Activated CD8-positive, alpha-beta memory T cell treated with anti-CD3 and anti-CD28 coated beads, Interleukin-2, amount 50 U/mL, for 1 hour (primary cell): ENCODE data around the gene ARPC5.
"Not testable (repeated sequence)": the region's sequence is repeated elsewhere in the genome, so short reads cannot be mapped to it uniquely, and the experiment has no call there.

Source experiments
- DNase-seq: peaks from one replicate; pipeline ENCODE4 v3.0.0-alpha.2; 2020; ENCODE audit errors: extremely low read depth

The ARPC5 gene

DNA sequence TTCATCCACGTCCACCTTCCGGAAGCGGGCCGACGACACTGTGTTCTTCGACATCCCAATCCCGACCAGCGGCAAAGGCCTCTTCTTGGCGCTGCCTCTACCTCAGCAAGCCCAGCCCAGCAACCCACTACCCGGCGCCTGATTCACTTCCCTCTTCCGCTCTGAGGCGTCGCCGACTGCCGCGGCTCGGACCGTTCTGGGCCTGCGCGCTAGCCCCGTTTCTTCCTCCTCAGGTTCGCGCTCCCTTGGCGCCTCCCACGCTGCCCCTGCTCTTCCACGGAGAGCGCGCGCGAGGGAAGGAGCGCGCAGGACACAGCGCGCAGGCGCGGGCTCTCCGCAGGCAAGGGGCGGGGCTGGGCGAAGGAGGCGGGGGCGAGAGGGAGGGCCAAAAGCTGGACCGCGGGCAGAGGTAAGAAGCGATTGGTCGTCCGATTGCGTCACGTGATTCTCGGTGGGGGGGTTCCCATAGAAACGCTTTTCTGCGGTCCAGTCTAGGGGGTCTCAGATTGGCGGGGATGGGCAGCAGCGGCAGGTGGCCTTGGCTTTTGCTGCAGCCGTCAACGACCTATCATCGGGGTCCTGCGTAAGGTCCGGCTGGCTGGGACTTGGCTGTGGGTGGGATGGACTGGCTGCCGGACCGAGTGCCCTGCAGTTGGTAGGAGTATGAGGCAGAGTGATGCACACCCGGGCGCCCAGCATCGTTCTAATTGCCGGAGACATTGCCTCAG lies at the start of gene ARPC5:
ARPC5 (minus strand) TSS at position 178 of the 728 bp plus-strand sequence; CDS start at position 54, 124 bp downstream.
- peak; percentile 86 for DNase-seq

DNA sequence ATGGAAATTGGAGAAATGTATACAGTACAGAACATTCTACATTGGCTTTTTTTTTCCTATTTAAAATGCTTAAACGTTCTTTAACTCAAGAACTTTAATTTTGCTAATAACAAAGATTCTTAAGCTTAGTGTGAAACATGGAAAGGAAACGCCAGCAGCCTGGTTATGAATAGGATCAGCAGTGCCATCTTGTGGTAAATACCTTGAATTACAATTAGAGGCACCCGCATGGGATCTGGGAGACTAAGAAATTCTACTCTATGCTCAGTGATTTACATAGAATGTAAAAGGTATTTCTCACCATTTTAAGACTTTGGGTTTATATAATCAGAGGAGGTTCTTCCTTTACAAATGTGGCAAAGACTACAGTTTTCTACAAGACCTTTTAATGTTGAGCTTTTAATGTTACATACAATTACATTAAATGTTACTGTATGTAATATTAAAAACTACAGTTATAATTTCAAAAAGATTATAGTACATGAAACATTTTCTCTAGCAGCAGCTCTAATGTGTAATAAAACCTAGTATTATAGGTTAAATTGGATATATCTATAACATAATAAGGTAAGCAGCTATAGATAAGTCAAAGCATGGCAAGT lies 49.6 kb upstream of the ARPC5 start:
- DNase-seq: no peak

- not testable (repeated sequence) for DNase-seq
Observed at GRCh38 chr1:183679363-183679762, 43.8 kb upstream of the ARPC5 start.

GRCh38 chr1:183678819-183679218 lies 43.2 kb upstream of the ARPC5 start:
- DNase-seq: no peak

GRCh38 chr1:183676586-183677189 lies 41.1 kb upstream of the ARPC5 start:
- DNase-seq: no peak

- DNase-seq: no peak
Observed at GRCh38 chr1:183675883-183676585, 40.5 kb upstream of the ARPC5 start.

GRCh38 chr1:183675381-183675780 lies 39.8 kb upstream of the ARPC5 start:
- no peak for DNase-seq

GRCh38 chr1:183674886-183675285 lies 39.3 kb upstream of the ARPC5 start:
- no peak for DNase-seq

GRCh38 chr1:183674339-183674738 lies 38.8 kb upstream of the ARPC5 start:
- no peak for DNase-seq

DNA sequence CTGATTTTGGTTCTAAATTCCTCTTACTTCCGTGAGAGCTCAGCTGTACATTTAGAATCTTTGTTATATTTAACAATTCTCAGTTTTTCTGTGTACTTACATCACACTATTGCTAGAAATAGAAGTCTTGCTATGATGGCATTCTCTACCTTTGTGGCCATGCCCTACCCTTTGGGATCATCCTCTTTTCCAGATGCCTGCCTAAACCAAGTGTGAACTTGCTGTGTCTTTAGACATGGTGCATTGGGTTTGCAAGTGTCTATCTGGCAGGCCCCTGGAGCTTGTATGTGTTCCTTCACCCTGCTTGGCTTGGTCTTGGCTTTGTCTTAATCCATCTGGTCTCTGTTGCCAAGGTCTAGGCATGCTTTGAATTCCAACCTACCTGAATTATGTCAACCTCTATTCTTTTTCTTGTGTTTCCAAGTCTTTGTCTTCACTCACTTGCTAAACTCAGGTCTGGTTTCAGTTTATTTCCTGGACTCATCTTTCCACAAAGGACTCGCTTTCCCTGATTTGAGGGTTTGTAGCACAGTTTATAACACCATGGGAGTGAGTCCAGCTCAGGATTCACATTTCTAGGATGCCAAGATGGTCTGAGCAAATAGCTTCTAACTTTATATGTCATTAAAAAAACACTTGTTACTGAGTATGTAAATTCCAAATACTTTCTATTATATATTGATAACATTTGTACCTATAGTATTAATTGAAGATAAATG lies 38.2 kb upstream of the ARPC5 start:
- no peak for DNase-seq

DNA sequence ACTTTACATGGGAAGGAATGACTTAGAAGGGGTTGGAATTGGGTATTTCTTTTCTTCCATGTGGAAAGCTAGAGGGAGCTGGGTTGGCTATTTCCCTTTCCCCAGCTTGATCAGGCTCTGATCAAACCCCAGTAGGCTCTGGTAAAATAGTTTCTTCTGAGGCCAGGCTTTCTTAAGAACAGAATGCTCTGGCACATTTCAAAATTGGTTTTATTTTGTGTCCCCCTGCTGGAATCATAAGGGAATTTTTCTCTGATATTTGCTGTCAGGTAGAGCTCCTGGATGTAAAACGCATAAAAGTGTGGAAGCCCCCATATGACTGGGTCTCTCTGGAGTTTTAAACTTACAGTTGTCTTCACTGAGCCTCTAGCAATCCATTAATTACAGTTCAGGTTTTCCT lies 34.6 kb upstream of the ARPC5 start:
- DNase-seq: no peak

DNA sequence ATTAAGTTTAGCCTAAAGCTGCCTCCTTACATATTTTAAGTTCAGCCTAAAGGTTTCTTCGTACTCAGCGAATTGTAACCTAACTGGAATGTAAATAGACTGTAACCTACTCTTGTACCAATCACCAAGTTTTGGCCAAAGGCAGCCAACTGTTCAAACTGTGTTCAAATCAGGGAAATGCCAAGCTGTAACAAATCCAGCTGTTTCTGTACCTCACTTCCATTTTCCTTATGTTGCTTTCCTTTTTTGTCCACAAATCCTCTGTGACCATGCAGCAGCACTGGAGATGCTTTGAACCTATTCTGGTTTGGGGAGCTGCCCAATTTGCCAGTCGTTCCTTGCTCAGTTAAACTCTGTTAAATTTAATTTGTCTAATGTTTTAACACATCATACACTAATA lies 20.8 kb upstream of the ARPC5 start:
- no peak for DNase-seq

DNA sequence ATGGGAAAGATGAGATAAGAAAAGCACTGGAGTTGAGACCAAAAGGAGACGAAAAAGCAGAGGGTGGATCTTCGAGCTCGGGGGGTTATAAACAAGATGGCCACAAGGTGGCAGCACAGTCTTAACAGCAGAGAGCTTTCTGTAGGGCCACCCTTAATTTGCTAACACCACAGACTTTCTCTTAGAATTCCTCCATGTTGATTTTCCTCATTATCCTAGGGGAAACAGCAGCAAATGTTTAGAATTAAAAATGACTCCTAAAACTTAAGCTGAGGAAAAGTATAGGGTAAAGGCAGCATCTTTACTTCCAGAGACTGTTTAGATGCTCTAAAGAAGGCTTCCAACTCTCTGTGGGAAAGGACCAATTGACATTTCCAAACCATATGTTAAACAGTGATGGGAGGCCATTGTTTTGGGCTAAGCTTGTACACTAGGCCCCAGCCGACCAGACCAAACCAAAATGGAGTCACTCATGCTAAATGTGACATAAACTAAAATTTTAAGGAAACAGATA lies 20.0 kb upstream of the ARPC5 start:
- DNase-seq: no peak

GRCh38 chr1:183654706-183655105 lies 19.1 kb upstream of the ARPC5 start:
- no peak for DNase-seq

DNA sequence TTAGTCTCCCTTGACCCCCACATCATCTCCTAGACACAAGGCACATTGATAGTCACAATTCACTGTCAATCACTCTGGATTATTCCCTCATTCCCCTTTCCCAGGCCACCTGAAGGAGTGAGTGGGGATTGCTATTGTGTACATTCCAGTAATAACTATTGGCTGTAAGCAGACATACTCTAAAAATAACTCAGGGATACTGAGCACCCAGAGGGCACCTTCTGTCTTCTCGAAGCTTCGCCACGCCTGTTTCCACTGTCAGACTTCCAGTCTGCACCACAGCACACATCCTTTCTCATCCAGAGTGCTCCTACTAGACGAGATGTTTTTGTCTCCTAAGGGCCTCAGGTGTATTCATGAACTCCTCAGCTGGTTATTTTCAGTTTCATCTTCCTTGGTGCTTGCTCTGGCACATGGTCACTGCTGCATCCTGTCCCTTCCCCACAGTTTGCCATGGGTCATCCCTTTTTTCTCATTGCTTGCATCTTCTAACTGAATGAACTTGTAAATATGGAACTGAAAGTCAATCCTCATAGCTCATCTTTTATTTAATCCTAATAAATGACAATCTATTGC lies 18.4 kb upstream of the ARPC5 start:
- no peak for DNase-seq

DNA sequence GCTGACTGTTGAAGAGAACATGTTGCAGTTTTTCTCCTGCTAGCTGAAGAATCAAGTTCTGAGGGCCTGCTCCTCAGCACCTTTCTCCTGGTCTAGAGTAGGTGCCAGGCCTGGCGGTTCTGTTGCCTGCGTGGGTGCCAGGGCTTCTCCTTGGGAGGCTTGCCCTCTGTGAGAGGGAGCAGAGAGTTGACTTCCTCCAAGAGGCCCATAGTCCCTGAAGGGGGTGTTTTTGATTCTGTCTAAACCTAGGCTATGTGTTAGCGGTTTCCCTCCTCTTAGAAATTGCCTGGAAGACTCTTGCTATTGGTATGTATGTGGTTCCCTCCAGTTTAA lies 17.8 kb upstream of the ARPC5 start:
- no peak for DNase-seq

DNA sequence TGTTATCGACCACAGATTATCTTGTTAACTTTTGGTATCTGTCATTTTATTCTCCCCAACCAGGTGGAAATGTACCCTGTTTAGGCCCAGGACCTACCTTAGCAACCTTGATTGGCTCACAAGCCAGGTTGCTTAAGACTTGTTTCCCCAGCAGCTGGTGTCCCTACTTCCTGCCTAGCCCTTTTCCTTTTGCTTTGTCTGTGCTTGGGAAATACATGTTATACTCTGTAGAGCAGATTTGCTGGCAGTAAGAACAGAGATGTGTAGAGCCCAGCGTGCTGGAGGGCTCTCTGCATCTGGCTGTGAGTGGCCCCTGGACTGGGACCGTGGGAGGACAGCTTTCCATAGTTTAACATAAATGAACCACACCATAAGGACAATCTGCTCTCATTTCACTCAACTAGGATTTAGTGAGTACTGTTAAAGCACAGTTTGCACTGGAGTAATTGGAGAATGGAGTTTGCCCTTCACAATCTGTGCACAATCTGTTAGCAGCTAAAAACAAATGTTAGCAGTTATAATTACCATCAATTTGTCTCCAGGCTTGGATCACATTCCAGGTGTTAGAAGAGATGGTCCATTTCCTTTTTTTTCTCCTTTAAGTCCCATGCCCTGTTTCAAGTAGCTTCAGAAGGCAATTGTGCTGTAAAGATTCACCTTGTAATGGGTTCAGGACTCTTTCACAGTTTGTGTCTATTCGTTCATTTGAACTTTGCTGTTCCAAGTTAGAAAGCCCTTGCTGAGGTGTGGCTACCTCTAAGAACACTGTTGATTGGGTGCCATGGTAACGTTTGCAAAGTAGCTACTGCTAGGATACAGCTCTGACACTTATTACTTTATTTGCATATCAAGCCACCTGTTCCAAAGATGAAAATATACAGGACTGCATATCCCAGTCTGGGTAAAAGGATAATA lies 17.2 kb upstream of the ARPC5 start, which contains the start of gene APOBEC4:
APOBEC4 (minus strand) TSS at position 770 of the 915 bp plus-strand sequence. CDS start 4,535 bp downstream, outside the sequence.
- DNase-seq: no peak

DNA sequence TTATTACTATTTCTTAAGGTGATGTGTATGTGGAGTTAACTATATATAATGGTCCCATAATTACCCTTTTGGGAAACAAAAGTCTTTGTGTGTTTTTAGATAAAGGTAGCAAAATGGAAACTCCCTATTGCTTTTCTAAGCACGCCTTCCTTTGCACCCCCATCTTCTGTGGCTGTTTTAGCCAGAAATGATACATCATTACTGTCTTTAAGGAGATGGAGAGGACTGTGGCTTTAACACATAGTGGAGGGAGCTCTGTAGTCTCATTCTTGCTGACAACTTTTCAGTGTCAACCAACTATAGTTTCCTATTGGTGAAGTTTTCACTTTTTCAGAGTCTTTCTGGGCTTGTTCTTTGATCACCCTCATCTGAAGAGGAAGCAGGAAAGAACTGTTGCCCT lies 16.5 kb upstream of the ARPC5 start:
- no peak for DNase-seq

DNA sequence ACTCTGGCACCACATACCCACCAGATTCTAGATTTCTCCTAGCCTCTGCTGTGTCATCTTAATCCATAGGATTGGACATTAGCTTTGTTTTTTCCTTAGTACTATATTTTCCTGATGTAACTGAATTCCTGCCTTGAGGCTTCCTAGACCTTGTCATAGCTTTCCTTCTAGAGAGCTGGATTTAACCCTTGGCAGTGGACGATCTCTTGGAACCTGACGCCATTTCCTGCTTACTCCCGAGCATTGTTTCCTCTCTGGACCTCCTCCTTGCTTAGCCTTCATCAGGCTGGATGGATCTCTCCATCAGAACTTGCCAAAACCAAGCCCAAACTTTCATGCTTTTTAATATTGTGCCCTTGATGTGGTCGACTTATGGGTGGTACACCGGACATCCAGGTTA lies 16.0 kb upstream of the ARPC5 start:
- DNase-seq: no peak

- no peak for DNase-seq
Observed at GRCh38 chr1:183648042-183648441, 12.5 kb upstream of the ARPC5 start.
